GM19023 (cell line): Measurements from ENCODE around the gene LZTR1.

ENCODE experiments used
- ATAC-seq: cut with Tn5 transposase; IDR thresholded peaks from one replicate; pipeline ENCODE4 v1.9.1; 2021; ENCODE audit warnings: mild to moderate bottlenecking, moderate library complexity; ENCODE audit not compliant: unreplicated experiment

Gene LZTR1

GRCh38 chr22:20949698-20950183 lies 32.4 kb upstream of the LZTR1 start:
- no peak for ATAC-seq

- ATAC-seq, result no peak
These were observed 30.8 kb upstream of the LZTR1 start for GRCh38 chr22:20951151-20951931.

GRCh38 chr22:20951932-20952380 lies 30.1 kb upstream of the LZTR1 start:
- ATAC-seq, result no peak

GRCh38 chr22:20952544-20953341 lies 29.4 kb upstream of the LZTR1 start:
- no peak for ATAC-seq

GRCh38 chr22:20953342-20953608 lies 28.8 kb upstream of the LZTR1 start:
- ATAC-seq, result no peak

- ATAC-seq, result no peak
These were observed 28.2 kb upstream of the LZTR1 start for GRCh38 chr22:20953668-20954500.

- no peak for ATAC-seq
These were observed 26.5 kb upstream of the LZTR1 start for GRCh38 chr22:20955548-20955947.

GRCh38 chr22:20956258-20957101 lies 25.6 kb upstream of the LZTR1 start:
- ATAC-seq, result no peak

GRCh38 chr22:20957102-20957682 lies 24.9 kb upstream of the LZTR1 start:
- ATAC-seq, result no peak

GRCh38 chr22:20957683-20958431 lies 24.2 kb upstream of the LZTR1 start:
- no peak for ATAC-seq

- ATAC-seq, result no peak
These were observed 22.3 kb upstream of the LZTR1 start for GRCh38 chr22:20959578-20960461.

- no peak for ATAC-seq
These were observed 21.5 kb upstream of the LZTR1 start for GRCh38 chr22:20960609-20961008.

- ATAC-seq, result no peak
These were observed 19.6 kb upstream of the LZTR1 start for GRCh38 chr22:20962491-20962945.

GRCh38 chr22:20963201-20964052 lies 18.7 kb upstream of the LZTR1 start:
- ATAC-seq, result no peak

GRCh38 chr22:20964090-20964798 lies 17.9 kb upstream of the LZTR1 start:
- ATAC-seq, result no peak

- no peak for ATAC-seq
These were observed 17.3 kb upstream of the LZTR1 start for GRCh38 chr22:20964799-20965103.
